Astrocyte of the spinal cord (primary cell): ENCODE data around the gene DCANP1.

ENCODE experiments used
- DNase-seq: peaks from one replicate; pipeline ENCODE4 v3.0.0; 2011; ENCODE audit warnings: low read depth, low spot score
- H3K4me3 ChIP-seq: 2 replicates; pipeline ENCODE4 v1.5.1; 2011; ENCODE audit warnings: low read depth, mild to moderate bottlenecking, low read length, moderate library complexity
- in situ Hi-C: cut with HindIII; loops from 2 replicates; pipeline ENCODE4 v1.10.0; 2017; ENCODE audit warnings: low sequenced_read_pairs
- TF ChIP-seq, protein P1 (sequence below): IDR thresholded peaks from 2 replicates; pipeline ENCODE4 v1.5.1; 2012; ENCODE audit warnings: low read depth, mild to moderate bottlenecking, low read length, inconsistent platforms

Gene DCANP1

DNA sequence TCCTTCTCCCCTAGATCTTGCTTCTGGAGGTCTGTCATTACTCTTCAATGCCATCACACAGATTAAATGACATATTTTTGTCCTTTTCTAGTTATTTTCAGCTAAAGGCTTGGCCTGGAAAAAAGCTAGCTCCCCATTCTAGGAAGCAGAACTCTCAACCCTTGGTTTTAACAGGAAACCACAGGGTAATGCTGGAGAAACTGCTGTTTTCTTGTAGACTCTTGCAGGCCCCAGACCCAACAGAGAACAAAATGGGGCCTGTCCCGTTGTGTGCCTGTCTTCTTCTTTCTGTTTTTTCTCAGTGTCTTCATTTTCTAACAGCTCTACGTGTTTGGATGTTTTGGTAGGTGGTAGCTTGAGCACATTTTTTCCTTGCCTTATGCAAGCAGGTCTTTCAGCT, 21.5 kb downstream of the DCANP1 start:
- DNase-seq: no peak
- no peak overlapping the region for H3K4me3 ChIP-seq
- in situ Hi-C loops: no loop called here
- TF ChIP-seq, protein P1, sequence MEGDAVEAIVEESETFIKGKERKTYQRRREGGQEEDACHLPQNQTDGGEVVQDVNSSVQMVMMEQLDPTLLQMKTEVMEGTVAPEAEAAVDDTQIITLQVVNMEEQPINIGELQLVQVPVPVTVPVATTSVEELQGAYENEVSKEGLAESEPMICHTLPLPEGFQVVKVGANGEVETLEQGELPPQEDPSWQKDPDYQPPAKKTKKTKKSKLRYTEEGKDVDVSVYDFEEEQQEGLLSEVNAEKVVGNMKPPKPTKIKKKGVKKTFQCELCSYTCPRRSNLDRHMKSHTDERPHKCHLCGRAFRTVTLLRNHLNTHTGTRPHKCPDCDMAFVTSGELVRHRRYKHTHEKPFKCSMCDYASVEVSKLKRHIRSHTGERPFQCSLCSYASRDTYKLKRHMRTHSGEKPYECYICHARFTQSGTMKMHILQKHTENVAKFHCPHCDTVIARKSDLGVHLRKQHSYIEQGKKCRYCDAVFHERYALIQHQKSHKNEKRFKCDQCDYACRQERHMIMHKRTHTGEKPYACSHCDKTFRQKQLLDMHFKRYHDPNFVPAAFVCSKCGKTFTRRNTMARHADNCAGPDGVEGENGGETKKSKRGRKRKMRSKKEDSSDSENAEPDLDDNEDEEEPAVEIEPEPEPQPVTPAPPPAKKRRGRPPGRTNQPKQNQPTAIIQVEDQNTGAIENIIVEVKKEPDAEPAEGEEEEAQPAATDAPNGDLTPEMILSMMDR: no peak

DNA sequence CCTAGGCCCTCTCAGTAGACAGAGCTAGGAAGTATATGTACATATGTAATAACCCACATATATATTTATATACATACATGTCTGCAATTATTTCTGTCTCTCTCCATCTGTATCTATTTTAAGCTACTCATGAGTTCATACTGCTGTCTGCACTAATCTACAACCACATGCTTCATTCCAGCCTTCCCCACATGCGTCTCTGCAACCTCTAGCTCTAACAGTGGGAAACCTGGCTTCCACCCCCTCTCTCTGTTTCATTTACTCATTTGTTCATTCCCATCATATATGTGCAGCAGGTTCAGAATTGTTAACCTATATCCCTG, 23.3 kb downstream of the DCANP1 start:
- H3K4me3 ChIP-seq: no peak overlapping the region
- in situ Hi-C loops: no loop called here
- TF ChIP-seq, protein P1: no peak
- DNase-seq: no peak

DNA sequence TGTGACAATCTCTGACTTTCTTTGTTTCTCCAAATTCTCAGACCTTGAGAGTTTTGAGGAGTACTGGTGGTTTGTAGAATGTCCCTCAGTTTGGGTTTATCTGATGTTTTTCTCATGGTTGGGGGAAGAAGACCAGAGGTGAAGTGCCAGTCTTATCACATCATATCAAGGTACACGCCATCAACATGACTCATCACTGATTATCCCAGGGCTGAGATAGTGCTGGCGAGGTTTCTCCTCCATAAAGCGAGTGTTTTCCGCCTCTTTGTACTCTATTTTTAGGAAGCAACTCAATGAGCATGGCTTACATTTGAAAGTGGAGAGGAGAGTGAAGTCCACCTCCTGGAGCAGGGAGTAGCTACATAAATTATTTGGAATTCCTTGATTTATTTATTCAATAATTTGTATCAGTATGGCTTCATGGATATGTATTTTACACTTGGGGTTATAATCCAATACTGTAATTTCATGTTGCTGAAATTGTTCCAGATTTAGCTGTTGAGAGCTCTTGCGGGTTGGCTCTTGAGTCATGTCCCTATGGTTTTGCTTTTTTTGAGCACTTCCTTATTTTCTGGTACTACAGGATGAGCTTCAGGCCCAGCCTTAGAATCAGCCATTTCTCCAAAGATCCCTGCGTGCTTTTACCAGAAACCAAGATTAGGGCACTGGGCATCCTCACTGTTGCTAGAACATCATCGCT, 23.9 kb downstream of the DCANP1 start:
- TF ChIP-seq, protein P1: no peak
- no peak for DNase-seq
- H3K4me3 ChIP-seq: no peak overlapping the region
- in situ Hi-C loops: no loop called here

DNA sequence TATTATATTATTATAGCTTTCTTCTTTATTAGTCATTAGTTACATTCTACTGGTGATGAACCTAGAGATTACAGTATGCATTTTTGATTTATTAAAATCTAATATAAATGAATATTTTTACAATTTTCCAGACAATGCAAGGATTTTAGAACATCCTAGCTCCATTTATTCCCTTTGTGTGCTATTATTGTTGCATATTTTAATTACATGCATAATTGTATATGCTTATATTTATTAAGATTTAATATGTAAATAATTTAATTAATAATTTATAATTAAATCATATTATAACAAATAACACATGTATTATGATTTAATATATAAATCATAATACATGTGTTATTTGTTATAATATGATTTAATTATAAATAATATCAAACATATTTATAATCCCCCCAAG, 24.7 kb downstream of the DCANP1 start:
- DNase-seq: no peak
- TF ChIP-seq, protein P1: no peak
- in situ Hi-C loops: no loop called here

DNA sequence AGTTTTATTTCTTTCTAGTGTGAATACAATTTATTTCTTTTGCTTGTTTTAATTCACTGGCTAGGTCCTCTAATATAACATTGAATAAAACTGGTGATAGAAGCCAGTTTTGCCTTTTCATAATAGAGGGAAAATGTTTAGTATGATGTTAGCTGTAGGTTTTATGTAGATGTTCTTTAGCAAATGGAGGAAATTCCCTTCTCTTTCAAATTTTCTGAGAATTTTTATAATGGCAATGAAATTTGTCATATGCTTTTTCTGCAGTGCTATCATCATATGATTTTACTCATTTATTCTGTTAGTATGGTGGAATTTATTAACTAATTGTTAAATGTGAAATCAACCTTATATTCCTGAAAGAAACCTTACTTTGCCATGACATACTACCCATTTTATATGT, 30.1 kb downstream of the DCANP1 start:
- in situ Hi-C loops: no loop called here
- no peak for DNase-seq
- TF ChIP-seq, protein P1: no peak
- no peak overlapping the region for H3K4me3 ChIP-seq

More for the DNA sequence above, 24.7 kb downstream of the DCANP1 start:
- H3K4me3 ChIP-seq: no peak overlapping the region

DNA sequence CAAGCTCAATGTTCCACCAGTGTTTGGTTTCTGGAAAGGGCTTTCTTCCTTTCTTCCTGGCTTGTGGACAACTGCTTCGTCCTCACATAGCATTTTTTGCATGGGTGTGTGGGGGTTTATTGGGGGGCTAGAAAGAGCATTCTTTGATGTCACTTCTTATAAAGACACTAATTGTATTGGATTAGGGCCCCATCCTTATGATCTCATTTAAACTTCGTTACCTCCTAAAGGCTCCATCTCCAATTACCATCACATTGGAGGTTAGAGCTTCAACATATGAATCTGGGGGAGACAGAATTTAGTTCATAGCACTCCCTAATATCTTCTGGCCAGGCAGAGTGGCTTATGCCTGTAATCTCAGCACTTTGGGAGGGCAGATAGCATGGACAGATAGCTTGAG, 42.1 kb downstream of the DCANP1 start:
- TF ChIP-seq, protein P1: no peak
- in situ Hi-C loops: no loop called here
- no peak for DNase-seq
- H3K4me3 ChIP-seq: no peak overlapping the region
